HFF-Myc (cell line): ENCODE results near the gene UQCR10.

Source experiments
- DNase-seq: peaks from one replicate; pipeline ENCODE4 v3.0.0-alpha.2; 2011; ENCODE audit warnings: low read depth; ENCODE audit errors: extremely low read depth
- H3K4me3 ChIP-seq: replicated peaks from 2 replicates; pipeline ENCODE4 v1.5.1; 2011; ENCODE audit warnings: low read depth, mild to moderate bottlenecking, control low read depth, low read length
- TF ChIP-seq, protein P1 (sequence below): IDR thresholded peaks from 2 replicates; pipeline ENCODE4 v1.5.1; 2012; ENCODE audit warnings: mild to moderate bottlenecking, low read depth, low read length, control low read depth; ENCODE audit errors: missing control alignments

Gene UQCR10

DNA sequence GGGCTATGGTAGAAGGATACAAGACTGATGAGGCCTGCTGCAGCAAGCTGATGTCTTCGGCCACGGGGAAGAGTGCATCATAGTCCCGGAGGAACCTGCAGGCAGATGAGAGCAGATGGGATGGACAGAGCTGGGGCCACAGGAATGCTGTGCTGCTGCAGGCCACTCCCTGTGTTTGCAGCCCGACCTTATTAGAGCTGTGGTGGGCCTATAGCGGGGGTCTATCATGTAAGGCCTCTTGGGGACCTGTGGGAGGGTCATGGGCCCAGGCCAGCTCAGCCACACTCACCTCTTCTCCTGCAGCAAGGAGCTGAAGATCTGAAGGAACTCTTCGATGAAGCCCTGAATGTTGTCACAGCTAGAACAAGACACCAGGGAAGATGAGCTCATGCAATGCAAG lies 39.0 kb downstream of the UQCR10 start:
- TF ChIP-seq, protein P1, sequence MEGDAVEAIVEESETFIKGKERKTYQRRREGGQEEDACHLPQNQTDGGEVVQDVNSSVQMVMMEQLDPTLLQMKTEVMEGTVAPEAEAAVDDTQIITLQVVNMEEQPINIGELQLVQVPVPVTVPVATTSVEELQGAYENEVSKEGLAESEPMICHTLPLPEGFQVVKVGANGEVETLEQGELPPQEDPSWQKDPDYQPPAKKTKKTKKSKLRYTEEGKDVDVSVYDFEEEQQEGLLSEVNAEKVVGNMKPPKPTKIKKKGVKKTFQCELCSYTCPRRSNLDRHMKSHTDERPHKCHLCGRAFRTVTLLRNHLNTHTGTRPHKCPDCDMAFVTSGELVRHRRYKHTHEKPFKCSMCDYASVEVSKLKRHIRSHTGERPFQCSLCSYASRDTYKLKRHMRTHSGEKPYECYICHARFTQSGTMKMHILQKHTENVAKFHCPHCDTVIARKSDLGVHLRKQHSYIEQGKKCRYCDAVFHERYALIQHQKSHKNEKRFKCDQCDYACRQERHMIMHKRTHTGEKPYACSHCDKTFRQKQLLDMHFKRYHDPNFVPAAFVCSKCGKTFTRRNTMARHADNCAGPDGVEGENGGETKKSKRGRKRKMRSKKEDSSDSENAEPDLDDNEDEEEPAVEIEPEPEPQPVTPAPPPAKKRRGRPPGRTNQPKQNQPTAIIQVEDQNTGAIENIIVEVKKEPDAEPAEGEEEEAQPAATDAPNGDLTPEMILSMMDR = no peak
- DNase-seq = no peak
- no peak overlapping the region for H3K4me3 ChIP-seq

DNA sequence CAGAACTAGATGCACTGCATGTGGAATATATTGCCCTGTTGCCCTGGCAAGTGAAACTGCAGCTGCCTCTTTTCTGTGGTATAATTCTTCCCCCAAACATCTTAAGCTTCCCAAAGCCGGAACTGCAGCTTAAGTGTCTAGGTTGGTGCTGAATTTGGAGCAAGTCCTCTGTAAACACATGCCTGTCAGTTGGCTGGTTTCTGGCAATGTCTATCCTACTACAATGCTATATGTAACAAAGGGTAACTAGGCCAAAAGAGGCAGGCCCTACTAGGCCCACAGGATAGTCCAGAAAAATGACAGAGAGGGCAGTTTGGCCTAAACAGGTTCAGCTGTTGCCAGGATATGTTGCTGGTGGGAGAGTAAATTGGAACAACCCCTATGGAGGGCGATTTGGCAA lies 43.0 kb downstream of the UQCR10 start:
- TF ChIP-seq, protein P1 = no peak
- DNase-seq = no peak

DNA sequence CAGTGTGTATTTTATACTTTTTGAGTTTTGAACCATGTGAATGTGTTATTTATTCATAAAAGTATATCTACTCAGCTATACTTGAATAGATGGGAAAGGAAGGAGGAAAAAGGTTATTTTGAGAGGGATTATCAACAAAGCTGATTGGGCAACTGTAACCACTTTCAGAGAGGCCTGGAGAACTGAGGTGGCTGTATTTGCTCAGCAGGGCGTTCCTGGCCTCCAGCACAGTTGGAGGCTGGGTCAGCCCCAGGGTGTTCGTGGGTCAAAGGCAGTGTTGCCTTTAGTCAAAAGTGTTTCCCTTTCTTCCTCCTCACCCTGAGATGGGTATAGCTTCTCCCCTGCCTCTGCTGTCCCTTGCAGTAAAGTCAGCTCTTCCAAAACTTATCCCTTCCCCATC lies 44.2 kb downstream of the UQCR10 start:
- no peak overlapping the region for H3K4me3 ChIP-seq
- TF ChIP-seq, protein P1 = no peak
- no peak for DNase-seq

More for the DNA sequence above, 43.0 kb downstream of the UQCR10 start:
- no peak overlapping the region for H3K4me3 ChIP-seq

DNA sequence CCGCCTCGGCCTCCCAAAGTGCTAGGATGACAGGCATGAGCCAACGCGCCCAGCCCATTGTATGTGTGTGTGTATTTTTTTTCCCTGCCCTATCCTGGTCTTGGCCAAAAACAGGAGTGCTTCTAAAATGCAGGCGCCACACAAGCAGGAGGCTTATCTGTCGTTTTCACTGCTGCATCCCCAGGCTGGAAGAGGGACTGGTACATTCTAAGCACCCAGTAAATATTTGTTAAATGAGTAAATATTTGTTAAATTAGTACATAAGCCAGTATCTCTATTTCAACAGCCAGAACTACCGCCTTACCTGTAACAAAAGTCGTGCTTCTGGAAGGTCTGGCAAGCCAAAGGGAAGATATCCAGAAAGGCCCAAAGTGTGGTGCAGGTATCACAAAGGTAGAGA lies 46.0 kb downstream of the UQCR10 start:
- no peak for DNase-seq
- TF ChIP-seq, protein P1 = no peak
- H3K4me3 ChIP-seq = no peak overlapping the region

DNA sequence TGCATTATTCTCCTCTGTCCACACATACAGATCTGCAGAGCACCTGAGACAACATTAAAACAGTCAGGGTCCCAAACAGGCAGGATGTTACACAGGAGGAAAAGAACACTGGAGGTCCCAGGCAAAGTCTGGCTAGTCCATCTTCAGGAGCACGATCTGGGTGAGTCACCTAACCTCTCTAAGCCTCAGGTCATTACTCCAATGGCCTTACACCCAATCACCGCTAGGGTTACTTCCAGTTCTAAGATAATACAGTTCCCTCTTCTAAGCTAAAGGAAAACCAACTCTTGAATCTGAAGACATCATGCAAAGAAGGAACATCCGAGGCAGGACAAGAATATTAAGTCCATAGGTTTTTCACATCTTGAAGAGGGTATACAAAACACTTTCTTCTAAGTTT lies 46.4 kb downstream of the UQCR10 start:
- TF ChIP-seq, protein P1 = no peak
- no peak overlapping the region for H3K4me3 ChIP-seq
- DNase-seq = no peak

DNA sequence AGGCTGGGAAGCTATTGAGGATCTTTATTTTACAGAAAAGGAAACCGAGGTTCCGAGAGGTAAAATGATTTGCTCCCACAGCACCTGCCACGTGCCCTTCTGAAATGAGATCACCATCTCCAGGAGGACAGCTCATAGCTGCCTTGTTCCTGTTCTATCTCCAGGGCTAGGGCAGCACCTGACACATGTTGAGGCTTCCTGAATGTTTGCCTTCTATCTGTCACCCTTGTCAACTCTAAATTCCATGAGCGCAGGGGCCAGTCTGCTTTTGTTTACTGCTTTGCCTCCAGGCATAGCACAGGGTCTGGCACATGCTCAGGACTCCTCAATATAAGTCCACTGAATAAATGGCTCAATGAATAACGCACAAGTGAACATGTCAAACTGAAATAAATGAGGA lies 46.8 kb downstream of the UQCR10 start:
- TF ChIP-seq, protein P1 = no peak
- no peak overlapping the region for H3K4me3 ChIP-seq
- no peak for DNase-seq

DNA sequence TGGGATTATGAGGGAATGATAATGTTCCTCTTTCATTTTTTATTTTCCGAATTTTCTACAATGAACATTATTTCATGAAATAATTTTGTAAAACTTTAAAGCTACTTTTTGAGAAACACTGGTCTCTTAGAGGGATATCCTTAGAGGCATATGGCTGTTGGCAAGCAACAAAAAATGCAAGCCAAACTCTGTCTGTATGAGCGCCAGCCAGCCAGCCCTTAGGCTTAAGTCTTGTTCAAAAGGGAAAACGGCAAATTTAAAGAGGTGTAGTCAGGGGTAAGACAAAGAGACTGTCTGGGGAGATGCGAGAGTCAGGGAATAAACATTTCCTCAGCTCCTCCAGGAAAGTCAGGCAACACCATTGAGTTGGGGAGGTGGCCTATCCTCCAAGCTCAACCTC lies 48.4 kb downstream of the UQCR10 start:
- TF ChIP-seq, protein P1 = no peak
- H3K4me3 ChIP-seq = no peak overlapping the region
- DNase-seq = no peak
